NCI-H1092 (cell line): ENCODE results near the gene MAP3K19.
"Not testable (repeated sequence)": the region's sequence is repeated elsewhere in the genome, so short reads cannot be mapped to it uniquely, and the experiment has no call there.

Experiments used
- DNase-seq: peaks from one replicate; lab custom pipeline; 2025; lab: John Stamatoyannopoulos, UW

Gene MAP3K19, protein sequence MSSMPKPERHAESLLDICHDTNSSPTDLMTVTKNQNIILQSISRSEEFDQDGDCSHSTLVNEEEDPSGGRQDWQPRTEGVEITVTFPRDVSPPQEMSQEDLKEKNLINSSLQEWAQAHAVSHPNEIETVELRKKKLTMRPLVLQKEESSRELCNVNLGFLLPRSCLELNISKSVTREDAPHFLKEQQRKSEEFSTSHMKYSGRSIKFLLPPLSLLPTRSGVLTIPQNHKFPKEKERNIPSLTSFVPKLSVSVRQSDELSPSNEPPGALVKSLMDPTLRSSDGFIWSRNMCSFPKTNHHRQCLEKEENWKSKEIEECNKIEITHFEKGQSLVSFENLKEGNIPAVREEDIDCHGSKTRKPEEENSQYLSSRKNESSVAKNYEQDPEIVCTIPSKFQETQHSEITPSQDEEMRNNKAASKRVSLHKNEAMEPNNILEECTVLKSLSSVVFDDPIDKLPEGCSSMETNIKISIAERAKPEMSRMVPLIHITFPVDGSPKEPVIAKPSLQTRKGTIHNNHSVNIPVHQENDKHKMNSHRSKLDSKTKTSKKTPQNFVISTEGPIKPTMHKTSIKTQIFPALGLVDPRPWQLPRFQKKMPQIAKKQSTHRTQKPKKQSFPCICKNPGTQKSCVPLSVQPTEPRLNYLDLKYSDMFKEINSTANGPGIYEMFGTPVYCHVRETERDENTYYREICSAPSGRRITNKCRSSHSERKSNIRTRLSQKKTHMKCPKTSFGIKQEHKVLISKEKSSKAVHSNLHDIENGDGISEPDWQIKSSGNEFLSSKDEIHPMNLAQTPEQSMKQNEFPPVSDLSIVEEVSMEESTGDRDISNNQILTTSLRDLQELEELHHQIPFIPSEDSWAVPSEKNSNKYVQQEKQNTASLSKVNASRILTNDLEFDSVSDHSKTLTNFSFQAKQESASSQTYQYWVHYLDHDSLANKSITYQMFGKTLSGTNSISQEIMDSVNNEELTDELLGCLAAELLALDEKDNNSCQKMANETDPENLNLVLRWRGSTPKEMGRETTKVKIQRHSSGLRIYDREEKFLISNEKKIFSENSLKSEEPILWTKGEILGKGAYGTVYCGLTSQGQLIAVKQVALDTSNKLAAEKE (N-terminal part only)

DNA sequence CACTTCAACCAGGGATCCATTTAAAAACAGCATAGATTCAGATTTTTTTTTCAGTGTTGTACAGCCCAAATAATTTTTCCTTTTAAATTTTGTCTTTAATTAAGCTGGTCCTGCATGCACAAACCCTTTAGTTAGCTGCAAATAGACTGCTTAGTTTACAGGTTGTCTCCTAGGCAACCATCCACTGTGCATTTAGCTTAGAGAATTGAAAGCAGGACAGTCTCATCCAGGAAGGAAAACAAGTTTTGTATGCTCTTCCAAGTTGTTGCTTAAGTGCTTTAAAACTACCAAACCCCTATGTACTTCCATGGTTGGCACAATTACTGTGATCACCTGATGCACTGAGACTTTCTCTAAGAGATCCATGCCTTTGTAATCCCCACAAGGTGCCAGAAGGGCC, at the start of gene MAP3K19:
MAP3K19 (minus strand) TSS at position 148 of the 400 bp plus-strand sequence. CDS start 22,800 bp downstream, outside the sequence.
- no peak for DNase-seq

DNA sequence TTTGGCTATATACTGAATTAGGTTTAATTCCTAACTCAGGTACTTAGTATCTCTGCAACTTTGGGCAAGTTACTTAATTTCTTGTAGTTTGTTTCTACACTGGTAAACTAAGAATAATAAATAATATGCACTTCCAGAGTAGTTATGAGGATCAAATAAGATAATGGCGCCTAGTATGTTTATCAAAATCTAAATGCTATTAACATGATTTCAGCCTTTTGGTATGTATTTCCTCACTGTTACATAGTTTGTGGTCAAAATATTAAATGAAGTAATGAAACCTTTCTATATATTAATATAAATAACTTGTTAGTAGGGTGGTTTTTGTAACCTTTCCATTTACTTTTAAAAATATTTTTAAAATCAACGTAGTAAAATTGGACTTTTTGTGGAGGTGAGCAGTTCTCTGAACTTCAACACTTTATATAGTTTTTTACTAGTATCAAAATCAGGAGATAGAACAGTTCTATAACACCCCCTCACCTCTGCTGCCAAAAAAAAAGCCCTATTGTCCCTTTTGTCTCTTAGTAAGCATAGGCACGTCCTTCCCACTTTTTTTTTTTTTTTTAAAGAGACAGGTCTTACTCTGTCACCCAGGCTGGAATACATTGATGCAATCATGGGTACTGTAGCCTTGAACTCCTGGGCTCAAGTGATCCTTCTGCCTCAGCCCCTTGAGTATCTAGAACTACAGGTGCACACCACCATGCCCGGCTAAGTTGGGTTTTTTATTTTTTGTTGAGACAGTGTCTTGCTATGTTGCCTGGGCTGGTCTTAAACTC, 49.6 kb upstream of the MAP3K19 start:
- DNase-seq: no peak

DNA sequence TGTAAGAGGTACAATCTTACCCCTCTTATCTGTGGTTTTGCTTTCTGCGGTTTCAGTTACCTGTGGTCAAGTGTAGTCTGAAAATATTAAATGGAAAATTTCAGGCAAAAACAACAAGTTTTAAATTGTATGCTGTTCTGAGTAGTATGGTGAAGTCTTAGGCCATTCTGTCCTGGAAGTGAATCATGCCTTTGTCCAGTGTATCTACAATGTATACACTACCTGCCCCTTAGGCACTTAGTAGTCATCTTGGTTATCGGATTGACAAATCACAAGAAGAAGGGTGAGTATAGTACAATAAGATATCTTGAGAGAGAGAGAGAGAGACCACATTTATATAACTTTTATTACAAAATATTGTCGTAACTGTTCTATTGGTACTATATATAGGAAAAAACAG, 48.3 kb upstream of the MAP3K19 start:
- no peak for DNase-seq

DNA sequence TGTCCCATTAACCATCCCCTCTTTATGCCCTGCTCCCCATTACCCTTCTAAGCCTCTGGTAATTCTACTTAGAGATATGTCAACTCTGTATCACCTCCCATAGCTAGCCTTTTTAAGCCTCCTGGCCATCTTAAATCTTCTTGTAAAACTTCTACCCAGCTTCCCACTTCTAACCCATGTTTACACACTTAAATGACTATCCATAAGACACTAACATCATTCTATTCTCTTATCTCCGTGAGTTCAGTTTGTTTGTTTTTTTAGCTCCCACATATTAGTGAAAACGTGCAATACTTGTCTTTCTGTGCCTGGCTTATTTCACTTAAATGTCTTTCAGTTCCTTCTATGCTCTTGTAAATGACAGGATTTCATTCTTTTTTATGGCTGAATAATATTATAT, 47.3 kb upstream of the MAP3K19 start:
- DNase-seq: no peak

DNA sequence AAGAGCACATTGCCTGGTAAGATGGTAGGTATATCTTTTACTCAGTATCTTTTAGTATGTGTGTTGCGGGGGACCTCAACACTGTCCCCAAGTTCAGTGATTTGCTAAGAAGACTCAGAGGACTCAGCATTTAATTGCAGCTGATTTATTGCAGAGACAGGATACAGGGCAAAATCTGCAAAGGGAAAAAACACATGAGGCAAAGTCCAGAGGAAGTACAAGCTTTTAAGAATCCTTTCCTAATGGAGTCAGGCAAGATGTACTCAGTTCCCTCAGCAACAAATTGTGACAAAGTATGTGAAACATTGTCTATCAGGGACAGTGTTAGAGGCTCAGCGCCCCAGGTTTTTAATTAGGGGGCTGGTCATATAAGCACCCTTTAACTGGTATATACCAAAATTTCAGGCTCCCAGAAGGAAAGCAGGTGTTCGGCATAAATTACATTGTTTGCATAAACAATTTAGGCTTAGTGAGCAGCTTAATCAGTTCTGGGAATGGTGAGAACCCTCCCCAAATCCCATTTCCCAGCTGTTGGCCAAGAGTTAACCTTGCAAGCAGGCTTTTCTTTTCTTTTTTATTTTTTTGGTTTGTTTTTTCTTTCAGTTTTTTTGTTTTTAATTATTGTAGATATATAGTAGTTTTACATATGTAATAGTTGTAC, 46.6 kb upstream of the MAP3K19 start:
- DNase-seq: no peak

DNA sequence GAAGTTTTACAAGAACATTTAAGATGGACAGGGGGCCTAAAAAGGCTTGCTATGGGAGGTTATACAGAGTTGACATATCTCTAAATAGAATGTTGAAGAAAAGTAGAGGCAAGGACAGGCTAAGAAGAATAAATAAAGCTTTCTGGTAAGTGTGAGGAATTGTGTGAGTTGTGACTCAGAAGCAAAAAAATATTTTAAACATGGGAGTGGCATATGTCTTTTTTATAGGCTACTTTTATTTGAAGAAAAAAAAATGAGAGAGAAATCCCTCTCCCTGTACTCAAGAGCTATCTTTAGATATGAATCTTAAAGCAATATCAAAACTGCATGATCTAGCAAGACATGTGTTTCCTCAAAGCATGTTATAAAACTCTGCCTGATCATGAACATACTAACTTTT, 45.9 kb upstream of the MAP3K19 start:
- no peak for DNase-seq

DNA sequence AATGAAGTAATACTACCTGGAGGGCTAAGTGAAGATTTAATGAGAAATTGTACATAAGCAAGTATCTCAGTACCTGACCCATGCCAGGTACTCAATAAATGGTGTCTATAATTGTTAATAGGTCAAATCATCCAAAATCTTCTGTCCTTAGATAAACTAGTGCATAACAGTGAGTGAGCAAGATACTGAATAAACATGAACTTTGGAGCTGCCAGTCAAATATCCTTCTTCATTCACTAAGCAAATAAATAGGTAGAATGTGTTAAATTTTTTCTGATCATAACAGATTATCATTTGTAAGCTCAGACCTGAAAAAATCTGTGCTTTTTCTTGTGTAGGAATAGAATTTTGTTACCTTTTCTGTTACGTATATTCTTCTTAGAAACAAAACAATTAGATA, 44.4 kb upstream of the MAP3K19 start:
- no peak for DNase-seq

DNA sequence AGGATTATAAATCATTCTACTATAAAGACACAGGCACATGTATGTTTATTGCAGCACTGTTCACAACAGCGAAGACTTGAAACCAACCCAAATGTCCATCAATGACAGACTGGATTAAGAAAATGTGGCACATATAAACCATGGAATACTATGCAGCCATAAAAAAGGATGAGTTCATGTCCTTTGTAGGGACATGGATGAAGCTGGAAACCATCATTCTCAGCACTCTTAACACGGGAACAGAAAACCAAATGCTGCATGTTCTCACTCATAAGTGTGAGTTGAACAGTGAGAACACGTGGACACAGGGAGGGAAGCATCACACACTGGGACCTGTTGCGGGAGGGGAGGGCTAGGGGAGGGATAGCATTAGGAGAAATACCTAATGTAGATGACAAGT, 42.4 kb upstream of the MAP3K19 start:
- DNase-seq: not testable (repeated sequence)

DNA sequence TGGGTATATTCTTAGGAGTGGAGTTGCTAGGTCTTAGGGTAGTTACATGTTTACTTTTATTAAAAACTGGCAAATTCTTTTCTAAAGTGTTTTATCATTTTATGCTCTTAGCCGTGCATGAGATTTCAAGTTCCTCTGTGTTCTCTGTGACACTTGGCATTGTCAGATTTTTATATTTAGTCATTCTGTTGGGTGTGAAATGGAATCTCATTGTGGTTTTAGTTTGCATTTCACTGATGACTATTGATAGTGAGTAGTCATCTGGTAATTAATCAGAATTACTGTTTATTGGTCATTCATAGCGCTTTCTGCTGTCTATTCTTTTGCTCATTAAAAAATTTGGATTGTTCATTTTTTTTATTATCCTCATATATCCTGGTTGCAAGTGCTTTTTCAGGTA, 39.0 kb upstream of the MAP3K19 start:
- no peak for DNase-seq

DNA sequence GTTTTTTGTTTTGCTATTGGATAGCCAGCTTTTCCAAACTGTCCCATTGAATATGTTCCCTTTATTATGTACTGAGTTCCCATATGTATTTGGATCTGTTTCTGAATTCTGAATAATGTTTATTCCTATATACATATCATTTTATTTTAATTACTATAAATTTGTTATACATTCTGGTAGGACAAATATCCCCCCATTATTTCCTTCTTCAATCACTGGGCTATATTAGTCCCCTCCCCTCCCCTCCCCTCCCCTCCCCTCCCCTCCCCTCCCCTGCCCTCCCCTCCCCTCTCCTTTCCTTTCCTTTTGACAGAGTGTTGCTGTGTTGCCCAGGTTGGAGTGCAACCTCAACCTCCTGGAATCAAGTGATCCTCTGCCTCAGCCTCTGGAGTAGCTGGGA, 31.2 kb upstream of the MAP3K19 start:
- DNase-seq: no peak

DNA sequence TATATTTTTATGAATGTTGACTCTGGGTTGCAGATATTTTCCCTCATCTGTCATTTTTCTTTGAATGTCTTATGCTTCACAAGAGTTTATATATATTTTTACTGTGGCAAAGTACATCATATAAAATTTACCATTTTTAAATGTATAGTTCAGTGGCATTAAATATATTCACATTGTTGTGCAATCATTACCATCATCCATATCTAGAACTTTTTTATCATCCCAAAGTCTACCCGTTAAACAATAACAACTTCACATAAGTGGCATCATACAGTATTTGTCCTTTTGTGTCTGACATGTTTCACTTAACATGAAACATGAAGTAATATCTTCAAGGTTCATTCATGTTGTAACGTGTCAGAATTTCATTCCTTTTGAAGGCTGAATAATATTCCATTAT, 29.3 kb upstream of the MAP3K19 start:
- no peak for DNase-seq

DNA sequence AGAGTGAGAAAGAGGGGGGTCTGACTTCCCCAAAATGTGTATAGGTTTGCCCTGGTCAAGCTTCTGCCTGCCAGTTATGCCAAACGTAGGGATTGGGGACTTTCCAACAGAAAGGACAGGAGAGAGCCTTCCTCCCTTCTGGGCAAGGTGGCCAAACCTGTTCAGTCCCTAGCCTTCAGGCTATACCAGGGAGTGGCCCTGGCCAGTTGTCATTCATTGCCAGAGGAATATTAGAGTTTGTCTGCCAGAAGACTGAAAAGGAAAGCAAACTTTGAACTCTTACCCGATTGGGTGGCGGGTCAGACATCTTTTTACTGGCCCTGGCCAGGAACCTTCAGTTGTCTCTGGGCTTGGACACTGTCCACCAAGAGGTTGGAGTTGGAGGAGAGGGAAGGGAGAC, 27.0 kb upstream of the MAP3K19 start:
- DNase-seq: no peak

DNA sequence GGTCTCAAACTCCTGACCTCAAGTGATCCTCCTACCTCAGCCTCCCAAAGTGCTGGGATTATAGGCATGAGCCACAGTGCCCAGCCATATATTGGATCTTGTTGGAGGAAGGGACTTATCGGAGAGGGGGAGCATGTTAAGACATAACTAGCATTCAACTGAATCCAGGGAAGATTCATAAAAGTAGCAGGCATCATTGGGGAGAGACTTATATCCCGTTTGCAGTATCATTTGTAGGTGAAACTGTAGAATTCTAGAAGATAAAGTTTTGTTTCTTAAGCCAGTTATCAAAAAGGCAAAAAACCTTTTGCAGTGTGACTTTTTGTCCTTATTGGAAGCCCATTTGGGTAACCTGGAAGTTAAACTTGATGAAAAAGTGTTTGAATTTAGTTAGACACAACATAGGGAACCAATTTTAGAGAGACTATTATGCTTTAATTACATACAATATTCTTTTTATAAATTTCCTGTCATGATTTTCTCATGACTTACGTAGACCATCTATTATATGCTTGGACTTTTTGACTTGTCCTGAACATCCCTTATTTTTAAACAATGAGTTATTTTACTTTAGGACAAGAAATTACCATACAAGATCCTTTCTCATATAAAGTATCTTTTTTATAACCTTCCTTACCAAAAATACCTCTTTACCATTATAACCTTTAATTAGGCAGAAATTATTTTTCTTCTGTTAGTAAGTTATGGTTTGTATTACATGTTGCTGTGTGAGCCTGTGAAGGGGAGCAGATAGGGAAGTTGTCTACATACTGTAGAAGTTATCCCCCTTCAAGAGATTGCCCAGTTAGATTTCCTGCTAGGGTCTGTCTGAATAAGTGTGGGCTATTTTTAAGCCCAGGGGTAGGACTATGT, 25.1 kb upstream of the MAP3K19 start:
- DNase-seq: no peak

DNA sequence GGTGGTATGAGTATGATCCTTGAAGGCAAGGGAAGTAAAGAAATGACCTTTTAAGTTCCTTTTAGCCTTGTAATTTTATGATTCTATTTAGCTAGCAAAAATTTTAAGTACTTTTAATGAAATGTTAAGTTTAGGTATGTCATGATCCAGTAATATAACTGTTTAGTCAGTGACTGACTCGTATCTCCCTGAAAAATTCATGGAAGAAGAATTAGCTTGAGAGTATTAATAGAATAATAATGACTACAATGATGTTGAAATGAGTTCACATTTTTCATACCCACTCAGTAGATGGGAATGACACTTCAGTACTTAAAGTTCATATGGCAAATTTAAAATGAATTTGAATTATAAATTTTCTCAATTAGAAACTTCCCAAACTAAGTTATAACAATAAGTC, 19.5 kb upstream of the MAP3K19 start:
- no peak for DNase-seq

DNA sequence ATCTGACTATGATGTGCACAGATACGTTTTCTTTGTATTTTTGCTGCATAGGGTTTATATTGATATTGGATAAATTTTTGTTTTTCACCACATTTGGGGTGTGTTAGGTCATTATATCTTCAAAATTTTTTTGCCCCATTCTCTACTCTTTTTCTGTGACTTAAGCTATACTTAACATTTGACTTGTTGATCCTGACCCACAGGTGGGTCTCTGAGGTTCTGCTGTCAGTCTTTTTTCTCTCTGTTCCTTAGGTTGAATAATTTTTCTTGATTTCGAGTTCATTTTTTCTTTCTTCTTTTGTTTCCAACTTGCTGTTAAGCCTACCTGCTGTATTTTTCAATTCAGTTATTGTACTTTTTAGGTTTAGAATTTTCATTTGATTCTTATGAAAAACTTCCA, 16.9 kb upstream of the MAP3K19 start:
- DNase-seq: no peak

DNA sequence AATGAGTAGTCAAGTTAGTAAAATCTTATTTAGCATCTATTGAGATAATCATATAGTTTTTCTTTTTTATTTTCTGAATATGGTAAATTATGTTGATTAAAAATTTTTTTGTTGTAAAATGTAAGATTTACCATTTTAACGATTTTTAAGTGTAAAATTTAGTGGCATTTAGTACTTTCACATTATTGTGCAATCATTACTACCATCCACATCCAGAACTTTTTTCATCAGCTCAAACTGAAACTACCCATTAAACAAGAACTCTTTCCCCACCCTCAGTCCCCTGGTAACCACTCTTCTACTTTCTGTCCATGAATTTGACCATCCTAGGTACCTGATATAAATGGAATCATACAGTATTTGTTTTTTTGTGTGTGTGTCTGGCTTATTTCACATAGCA, 16.0 kb upstream of the MAP3K19 start:
- no peak for DNase-seq

DNA sequence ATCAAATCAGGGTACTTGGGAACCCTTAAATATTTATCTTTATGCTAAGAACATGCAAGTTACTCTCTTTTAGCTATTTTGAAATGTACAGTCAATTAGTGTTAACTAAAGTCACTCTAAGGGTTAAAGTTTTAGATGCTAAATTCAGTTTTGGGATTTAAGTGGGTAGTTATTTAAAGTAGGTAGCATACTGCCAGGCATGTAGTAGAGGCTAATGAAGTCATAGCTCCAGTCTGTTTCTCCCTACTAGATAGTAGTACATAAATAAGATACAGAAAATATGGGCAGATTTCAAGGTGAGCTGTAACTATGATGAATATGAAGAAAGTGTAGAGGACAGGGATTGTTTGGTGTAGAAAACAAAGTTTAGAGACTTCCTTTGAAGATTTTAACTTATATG, 12.3 kb upstream of the MAP3K19 start:
- DNase-seq: no peak

DNA sequence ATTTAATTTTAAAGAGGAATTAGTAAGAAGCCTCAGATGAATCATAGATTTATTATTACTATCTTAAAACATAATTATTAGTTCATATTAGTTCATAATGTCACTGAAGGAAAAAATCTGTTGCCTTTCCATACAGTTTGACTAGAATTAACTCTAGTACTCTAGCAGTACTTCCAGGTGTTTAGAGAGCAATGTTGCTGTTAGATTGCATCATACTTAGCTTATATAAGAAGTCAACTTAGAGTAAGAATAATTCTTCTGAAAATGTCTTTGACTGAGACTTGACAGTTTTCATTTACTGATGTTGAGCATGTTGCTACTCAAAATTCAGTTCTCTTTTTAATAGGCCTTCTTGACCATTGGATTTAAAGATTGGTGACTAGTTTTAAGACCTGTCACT, 9.5 kb upstream of the MAP3K19 start:
- DNase-seq: no peak

DNA sequence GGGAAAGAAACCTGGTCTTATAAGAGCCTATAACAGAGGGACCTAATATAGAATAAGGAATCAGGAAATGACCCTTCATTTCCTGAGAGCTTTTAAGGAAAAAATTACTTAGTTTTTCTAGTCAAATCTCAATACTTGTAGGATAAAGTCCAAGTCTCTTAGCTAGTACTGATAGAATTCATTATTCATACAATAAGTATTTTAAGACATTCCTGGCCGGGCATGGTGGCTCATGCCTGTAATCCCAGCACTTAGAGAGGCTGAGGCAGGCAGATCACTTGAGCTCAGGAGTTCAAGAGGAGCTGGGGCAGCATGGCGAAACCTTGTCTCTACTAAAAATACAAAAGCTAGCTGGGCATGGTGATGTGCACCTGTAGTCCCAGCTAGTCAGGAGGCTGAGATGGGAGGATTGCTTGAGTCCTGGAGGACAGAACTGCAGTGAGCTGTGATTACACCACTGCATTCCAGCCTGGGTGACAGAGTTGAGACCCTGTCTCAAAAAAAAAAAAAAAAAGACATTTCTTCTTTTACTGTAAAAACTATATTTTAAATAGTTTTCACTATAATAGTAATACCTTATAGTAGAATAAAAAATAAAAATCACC, 8.0 kb upstream of the MAP3K19 start:
- no peak for DNase-seq

DNA sequence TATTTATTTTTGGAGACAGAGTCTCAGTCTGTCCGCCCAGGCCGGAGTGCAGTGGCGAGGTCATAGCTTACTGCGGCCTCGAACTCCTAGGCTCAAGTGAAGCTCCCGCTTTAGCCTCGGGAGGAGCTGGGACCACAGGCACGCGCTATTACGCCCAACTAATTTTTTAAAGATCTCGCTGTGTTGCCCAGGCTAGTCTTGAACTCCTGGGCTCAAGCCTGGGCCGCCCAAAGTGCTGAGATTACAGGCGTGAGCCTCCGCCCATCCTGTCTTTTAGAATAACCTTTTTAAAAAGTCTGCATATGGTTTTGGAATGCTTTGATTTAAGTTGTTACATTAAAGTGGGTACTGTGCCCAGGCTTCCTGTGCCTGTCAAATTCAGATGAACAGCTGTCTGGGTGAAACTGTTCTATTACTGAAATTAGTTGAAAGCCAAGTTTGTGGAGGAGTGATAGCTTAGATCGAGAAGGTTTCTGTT, 5.8 kb upstream of the MAP3K19 start:
- DNase-seq: no peak
